HepG2 (cell line): ENCODE data around the gene COQ9. TPM values are rescaled to one million over a fixed set of nuclear protein-coding genes. Genes with fewer than 3 reads are reported as not detected.

Experiments used
- ATF3 ChIP-seq: sonication (generic); formaldehyde crosslinking; IDR thresholded peaks from 2 replicates; pipeline ENCODE4 v1.4.0; 2020; ENCODE audit warnings: missing genetic modification reagents
- GPN1 ChIP-seq: sonication (generic); formaldehyde crosslinking; IDR thresholded peaks from 2 replicates; pipeline ENCODE4 v1.5.1; 2020; ENCODE audit warnings: missing genetic modification reagents, borderline replicate concordance
- IRX3 ChIP-seq: sonication (generic); formaldehyde crosslinking; IDR thresholded peaks from 2 replicates; pipeline ENCODE4 v1.8.1; 2023; ENCODE audit warnings: mild to moderate bottlenecking, low read depth, missing genetic modification reagents, borderline replicate concordance
- PCBP2 ChIP-seq: fragments of 200-400 bp; formaldehyde crosslinking; optimal IDR thresholded peaks from 2 replicates; pipeline ENCODE3; 2018; ENCODE audit warnings: low read length, low read depth; ENCODE audit not compliant: poor library complexity, severe bottlenecking
- POGK ChIP-seq: sonication (generic); formaldehyde crosslinking; conservative IDR thresholded peaks from 2 replicates; pipeline ENCODE4 v1.8.0; 2022; ENCODE audit warnings: mild to moderate bottlenecking, moderate library complexity, missing genetic modification reagents
- PRDM10 ChIP-seq: sonication (generic); formaldehyde crosslinking; IDR thresholded peaks from 2 replicates; pipeline ENCODE4 v1.4.0; 2020; ENCODE audit warnings: low read depth, missing genetic modification reagents
- REST ChIP-seq, 2 experiments: IDR thresholded peaks; 2 replicates each; pipeline ENCODE4 v1.6.1; 2011 to 2012; ENCODE audit warnings: low read length in 2 of 2, borderline replicate concordance in 1 of 2, low read depth in 1 of 2, mild to moderate bottlenecking in 1 of 2, moderate library complexity in 1 of 2
- TARDBP ChIP-seq: sonication (generic); formaldehyde crosslinking; IDR thresholded peaks from 2 replicates; pipeline ENCODE4 v1.8.0; 2022; ENCODE audit warnings: mild to moderate bottlenecking, missing genetic modification reagents
- ZBTB44 ChIP-seq: sonication (generic); formaldehyde crosslinking; IDR thresholded peaks from 2 replicates; pipeline ENCODE4 v1.4.0; 2020; ENCODE audit warnings: missing genetic modification reagents
- ZNF281 ChIP-seq: sonication (generic); formaldehyde crosslinking; IDR thresholded peaks from 2 replicates; pipeline ENCODE4 v1.4.0; 2020; ENCODE audit warnings: missing genetic modification reagents, borderline replicate concordance
- ZNF746 ChIP-seq: sonication (generic); formaldehyde crosslinking; IDR thresholded peaks from 2 replicates; pipeline ENCODE4 v1.8.0; 2022; ENCODE audit warnings: mild to moderate bottlenecking, missing genetic modification reagents
- polyA plus RNA-seq, 8 experiments: library from polyadenylated mRNA; depleted of rRNA in 3 of 8; stranded (reverse) in 7 of 8; unstranded in 1 of 8; fragments of >200 nt; fragmentation: Illumina TruSeq in 4 of 8; extraction: Trizol in 4 of 8; gene quantifications; 2 replicates each; pipeline versions ENCODE4 v1.2.1 to v1.2.3, GENCODE V29; 2011 to 2016; ENCODE audit warnings: low read depth in 4 of 8, missing spikeins in 1 of 8, mixed read lengths in 1 of 8; ENCODE audit not compliant: insufficient read depth in 1 of 8
- total RNA-seq, 5 experiments: library from RNA; depleted of rRNA; stranded (reverse); fragments of >200 nt; fragmentation: Illumina TruSeq; extraction: Trizol; gene quantifications; 2 replicates each; pipeline ENCODE4 v1.2.3, GENCODE V29; 2016; ENCODE audit warnings: low read depth in 1 of 5

Gene COQ9
- total and polyA plus RNA-seq, 2 of the 13 experiments (the other 11 are each of a cell fraction or from before 2014, with no cell fraction given): 57.5 to 108 TPM

GRCh38 chr16:57447186-57447962 is at the start of gene COQ9, which contains the start of gene CIAPIN1 (continued):
- TF ChIP-seq PRDM10 (CRISPR knock-in tag): no peak
- TF ChIP-seq ZBTB44 (CRISPR knock-in tag): peak; percentile 81
- peak; percentile 92; the same call in 1 of the 2 replicates for TF ChIP-seq POGK (CRISPR knock-in tag)
- no peak for TF ChIP-seq IRX3 (CRISPR knock-in tag)
- TF ChIP-seq ZNF281 (CRISPR knock-in tag): no peak; the same call in 1 of the 2 replicates
- no peak for TF ChIP-seq PCBP2
- TF ChIP-seq REST (IDR thresholded peaks at IDR 0.05; ENCODE audit: borderline replicate concordance in 1 of 2, low read depth in 1 of 2, low read length in 2 of 2): peak in 1 of 2 experiments; percentile 70; a peak in 1 of 4 replicates
- peak; percentile 11; the same call in 1 of the 2 replicates for TF ChIP-seq ATF3 (CRISPR knock-in tag)
- no peak; the same call in 1 of the 2 replicates for TF ChIP-seq GPN1
- TF ChIP-seq TARDBP (CRISPR knock-in tag): peak; percentile 94
- TF ChIP-seq ZNF746 (CRISPR knock-in tag): peak; percentile 73
